Middle frontal gyrus (tissue), 1 donor: ENCODE data around the gene ATP8A2.
"Not testable (repeated sequence)": the region's sequence is repeated elsewhere in the genome, so short reads cannot be mapped to it uniquely, and the experiment has no call there.

ENCODE experiments used
- DNase-seq: peaks from one replicate; pipeline ENCODE4 v3.0.0-alpha.2; 2015; ENCODE audit warnings: low spot score; ENCODE audit errors: extremely low spot score

ATP8A2 gene

DNA sequence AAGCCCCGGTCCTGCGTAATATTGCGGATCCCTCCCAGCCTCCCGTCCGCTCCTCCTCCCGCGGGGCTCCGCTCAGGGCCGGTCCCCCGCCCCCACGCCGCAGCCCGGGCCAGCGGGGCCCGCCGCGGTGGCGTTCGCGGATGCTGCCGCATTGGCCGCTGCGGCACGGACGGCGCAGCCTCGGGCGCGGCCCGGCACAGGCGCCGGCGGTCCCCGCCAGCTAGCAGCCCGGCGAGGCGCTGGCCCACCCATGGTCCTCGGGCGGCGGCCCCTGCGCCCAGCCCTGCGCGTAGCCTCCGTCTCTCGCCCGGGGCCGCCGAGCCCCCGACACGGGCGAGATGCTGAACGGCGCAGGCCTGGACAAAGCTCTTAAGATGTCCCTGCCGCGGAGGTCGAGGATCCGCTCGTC is at the start of gene ATP8A2:
Gene ATP8A2 (plus strand): TSS at position 100 of the 409 bp plus-strand sequence. CDS start 239 bp downstream, at position 339.
- peak; percentile 8 for DNase-seq

- DNase-seq, result no peak
Observed at GRCh38 chr13:25324100-25324499, 47.7 kb upstream of the ATP8A2 start.

DNA sequence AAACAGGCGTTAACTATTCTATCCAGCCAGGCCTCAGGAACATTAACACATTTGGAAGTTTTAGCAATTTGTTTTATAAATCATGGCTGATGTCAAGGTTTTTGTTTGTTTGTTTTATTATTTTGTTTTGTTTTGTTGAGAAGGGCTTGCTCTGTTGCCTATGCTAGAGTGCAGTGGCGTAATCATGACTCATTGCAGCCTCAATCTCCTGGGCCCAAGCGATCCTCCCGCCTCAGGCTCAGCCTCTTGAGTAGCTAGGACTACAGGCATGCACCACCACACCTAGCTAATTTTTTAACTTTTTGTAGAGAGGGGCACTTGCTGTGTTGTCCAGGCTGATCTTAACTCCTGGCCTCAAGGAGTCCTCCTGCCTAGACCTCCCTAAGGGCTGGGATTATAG is 42.1 kb upstream of the ATP8A2 start:
- no peak for DNase-seq

DNA sequence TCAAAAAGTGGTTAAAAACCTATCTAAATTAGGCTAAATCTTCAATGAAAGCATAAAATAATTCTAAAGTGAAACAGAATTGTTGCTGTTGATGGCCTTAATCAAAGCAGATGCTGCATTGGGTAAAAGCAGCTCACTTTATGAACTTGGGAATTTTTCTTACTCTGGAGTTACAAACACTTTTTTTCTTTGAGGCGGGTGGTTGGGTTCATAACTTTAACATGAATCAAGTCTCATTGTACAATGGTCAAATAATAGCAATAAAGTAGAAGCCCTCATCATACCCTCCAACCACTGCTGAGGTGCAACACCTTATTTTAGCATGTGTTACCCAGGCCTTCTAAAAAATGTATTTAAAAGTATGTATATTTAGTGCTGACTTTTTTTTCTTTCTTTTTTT is 41.2 kb upstream of the ATP8A2 start:
- DNase-seq, result no peak

DNA sequence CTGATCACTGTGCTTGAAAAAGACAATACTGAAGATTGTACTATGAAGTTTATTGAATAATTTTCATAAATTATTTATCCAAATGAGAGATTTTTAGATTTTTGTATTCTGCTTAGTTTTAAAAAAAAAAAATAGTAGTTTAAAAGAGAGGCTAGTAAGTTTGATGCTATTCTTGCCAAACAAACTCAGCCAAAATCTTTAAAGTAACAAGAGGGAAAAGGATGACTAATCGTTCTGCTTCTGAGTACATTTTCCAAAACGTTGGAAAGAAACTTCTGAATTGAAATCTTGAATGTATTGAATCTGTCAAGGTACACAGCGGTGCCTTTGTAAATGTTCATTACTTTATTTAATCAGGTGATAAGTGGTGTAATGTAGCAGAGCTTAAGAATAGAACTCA is 35.9 kb upstream of the ATP8A2 start:
- DNase-seq, result no peak

DNA sequence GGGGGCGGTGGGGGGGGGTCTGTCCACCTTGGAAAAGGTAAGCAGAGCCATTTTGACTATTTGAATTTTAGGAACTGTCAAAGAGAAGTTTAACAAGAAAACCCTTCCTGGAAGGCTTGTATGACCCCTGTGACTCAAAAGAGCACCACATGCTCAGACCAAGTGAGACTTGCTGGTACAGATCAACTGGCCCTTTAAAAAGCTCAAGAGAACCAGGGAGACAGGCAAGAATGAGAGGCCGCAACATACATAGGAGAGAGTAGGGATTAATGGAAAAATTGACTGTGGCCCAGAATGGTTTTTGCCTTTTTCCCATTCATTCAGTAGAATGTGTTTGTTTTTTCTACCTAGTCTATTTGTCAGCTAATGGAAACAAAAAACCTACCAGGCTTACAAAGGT is 26.2 kb upstream of the ATP8A2 start:
- no peak for DNase-seq

DNA sequence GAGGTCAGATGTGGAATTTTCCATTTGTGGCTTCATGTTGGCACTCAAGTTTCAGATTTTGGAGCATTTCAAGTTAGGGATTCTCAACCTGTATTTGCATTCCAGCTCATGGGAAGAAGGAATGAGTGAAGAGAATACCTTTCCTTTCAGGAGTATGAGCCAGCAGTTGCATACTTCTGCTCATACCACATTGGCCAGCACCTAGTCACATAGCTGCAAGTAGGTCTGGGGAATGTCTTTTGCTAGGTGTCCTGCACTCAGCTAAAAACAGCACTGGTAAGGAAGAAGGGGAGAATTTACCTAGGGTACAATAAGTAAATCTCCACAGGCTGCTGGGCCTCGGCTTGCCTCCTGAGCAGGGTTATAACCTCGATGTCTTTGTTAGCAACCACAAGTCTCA is 24.6 kb upstream of the ATP8A2 start:
- no peak for DNase-seq

DNA sequence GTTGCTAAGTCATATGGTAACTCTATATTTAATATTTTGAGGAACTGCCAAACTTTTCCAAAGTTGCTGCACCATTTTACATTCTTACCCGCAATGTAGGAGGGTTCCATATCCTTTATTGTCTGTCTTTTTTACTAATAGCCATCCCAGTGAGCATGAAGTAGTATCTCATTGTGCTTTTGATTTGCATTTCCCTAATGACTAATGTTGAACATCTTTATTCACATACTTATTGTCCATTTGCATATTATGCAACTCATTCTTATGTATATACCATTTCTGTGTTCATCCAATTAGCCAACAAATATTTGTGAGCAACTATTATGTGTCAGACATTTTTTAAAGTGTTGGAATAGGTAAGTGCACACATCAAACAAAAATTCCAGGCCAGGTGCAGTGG is 20.4 kb upstream of the ATP8A2 start:
- no peak for DNase-seq

GRCh38 chr13:25352230-25352629 is 19.5 kb upstream of the ATP8A2 start:
- DNase-seq, result no peak

GRCh38 chr13:25352806-25353205 is 19.0 kb upstream of the ATP8A2 start:
- no peak for DNase-seq

DNA sequence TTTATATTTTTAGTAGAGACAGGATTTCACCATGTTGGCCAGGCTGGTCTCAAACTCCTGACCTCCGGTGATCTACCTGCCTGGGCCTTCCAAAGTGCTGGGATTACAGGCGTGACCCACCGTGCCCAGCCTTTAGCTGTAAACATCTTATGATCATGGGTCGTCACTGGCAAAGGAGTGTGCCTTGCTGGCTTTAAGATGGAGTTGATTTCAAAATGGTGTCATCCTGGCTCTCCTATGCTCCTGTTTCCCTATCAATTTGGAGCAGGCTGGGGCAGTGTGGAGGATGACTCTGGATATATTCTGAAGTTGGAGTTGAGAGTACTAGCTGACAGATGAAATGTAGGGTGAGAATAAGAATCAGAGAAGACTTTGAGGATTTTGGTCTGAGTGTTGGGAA is 18.4 kb upstream of the ATP8A2 start:
- no peak for DNase-seq

- no peak for DNase-seq
Observed at GRCh38 chr13:25354377-25354776, 17.4 kb upstream of the ATP8A2 start.

GRCh38 chr13:25360443-25360842 is 11.3 kb upstream of the ATP8A2 start:
- DNase-seq, result not testable (repeated sequence)

GRCh38 chr13:25365720-25366235 is 6.0 kb upstream of the ATP8A2 start:
- DNase-seq, result no peak

DNA sequence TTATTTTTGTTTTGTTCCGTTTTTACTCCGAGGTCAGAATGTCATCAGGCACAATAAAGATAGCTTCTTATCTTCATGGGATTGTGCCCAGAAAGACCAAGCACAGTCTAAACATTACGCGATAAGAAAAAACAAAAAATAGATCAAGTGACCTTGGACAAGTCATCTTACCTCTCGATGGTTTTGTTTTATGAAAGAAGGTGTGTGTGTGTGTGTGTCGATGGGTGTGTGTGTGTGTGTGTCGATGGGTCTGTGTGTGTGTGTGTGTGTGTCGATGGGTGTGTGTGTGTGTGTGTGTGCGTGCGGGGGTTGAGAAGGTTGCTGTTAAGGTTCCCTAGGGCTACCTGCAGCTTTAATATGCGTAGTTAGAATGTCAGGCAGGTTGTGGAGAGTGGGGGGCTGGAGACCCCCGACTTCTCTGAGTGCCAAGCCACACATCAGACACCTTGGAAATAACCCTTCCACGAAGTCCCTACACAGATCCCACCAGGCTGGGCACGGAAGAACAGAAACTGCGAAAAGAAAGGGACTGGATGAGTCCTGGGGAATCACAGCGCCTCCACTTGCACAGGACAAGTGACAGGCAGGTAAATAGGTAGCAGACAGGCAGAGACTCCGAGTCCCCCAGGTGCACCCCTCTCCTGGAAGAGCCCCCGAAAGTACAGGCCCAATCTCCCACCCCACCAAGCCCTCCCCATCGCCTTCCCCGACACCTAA is 458 bp upstream of the ATP8A2 start:
- DNase-seq, result no peak

DNA sequence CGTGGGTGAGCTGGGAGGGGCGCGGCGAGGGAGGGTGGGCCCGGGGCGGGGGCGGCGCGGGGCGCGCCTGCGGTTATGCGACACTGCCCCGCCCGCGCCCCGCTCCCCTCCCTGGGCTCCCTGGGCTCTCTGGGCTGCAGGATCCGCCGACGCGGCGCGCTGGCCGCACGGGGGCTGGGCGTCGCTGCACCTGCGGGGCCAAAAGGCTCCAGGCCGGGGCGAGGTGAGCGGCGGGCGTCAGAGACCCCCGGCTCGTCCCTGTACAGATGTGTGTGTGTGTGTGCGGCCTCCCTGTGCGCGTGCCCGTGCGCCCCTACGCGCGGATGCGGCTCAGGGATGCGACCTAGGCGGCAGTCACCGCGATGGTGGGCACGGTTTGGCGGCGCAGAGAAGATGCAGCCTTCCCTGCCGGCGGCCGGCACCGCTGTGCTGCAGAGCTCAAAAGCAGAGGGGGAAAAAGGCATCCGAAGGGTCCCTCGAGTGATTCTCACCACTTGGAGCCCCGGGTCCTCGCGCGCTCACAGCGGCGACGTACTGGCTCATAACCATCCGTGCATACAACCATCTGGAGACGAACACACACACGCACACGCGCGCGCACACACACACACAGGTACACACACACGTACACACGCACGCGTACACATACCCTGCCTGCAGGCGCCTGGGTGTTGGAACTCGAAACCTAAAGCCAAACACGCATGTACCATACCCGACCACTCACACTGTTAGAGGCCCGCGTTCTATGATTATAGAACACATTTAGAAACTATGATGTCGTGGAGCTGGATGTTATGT is 709 bp downstream of the ATP8A2 start:
- no peak for DNase-seq

GRCh38 chr13:25375727-25376358 is 4.1 kb downstream of the ATP8A2 start:
- DNase-seq, result no peak

- no peak for DNase-seq
Observed at GRCh38 chr13:25377244-25377962, 5.6 kb downstream of the ATP8A2 start.

- DNase-seq, result peak; percentile 25
Observed at GRCh38 chr13:25378528-25378927, 6.8 kb downstream of the ATP8A2 start.

GRCh38 chr13:25379011-25379410 is 7.2 kb downstream of the ATP8A2 start:
- no peak for DNase-seq

GRCh38 chr13:25380082-25380481 is 8.3 kb downstream of the ATP8A2 start:
- DNase-seq, result no peak
